DOHH2 (cell line): ENCODE data around the gene SLC50A1.

Source experiments
- CTCF ChIP-seq: fragments of 200-600 bp; sonication (generic); IDR thresholded peaks from one replicate; pipeline ENCODE4 v1.5.1; 2014; ENCODE audit warnings: antibody characterized with exemption, mild to moderate bottlenecking, low read depth, low read length; ENCODE audit not compliant: poor library complexity, severe bottlenecking
- EZH2phosphoT487 ChIP-seq: fragments of 200-600 bp; sonication (generic); IDR thresholded peaks from 2 replicates; pipeline ENCODE4 v1.6.1; 2017; ENCODE audit warnings: borderline replicate concordance, mild to moderate bottlenecking, antibody characterized with exemption, low read length, moderate library complexity, mixed read lengths

DNA sequence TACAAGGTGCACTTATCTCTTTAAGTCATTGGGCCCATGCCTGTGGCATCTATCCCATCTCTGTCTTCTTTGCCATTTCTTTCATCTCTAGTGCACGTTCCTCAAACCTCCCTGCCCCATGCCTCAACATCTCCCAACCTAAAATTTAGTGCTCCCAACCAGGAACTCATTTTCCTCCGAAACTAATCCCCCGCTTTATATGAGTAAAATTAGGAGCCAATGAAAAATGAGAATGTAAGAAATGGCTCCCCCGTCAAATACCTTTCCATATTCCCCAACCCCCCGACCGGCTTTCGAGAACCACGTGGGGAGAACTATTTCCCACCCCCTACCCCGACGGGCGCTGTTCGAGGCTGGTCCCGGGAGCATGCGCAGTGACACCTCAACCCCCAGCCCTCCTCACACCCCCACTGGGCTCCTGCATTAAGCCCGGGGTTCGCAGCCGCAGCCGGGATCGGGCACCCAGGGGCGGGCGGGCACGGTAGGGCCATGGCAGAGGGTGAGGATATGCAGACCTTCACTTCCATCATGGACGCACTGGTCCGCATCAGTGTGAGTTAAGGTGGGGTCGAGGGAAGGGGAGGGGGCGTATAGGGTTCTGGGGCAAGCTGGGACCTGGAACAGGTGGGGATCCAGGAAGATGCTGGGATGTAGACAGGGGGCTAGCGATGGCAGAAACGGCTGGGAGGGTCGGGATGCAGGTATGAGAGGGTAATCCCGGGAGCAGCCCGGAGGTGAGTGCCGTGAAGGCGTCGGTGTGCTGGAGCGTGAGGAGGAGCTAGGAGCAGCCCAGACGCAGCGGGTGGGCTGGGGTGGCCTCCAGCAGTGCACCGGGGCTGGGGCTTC is 38.0 kb downstream of the SLC50A1 start, which contains the start of gene TRIM46:
- TF ChIP-seq CTCF (no peak), EZH2phosphoT487 (no peak)
